Heart left ventricle (tissue), 16 donors: ENCODE data around the gene BRSK2. TPM values are rescaled to one million over a fixed set of nuclear protein-coding genes. Genes with fewer than 3 reads are reported as not detected.

Experiments used
- ATAC-seq, 4 donors: fragments of 200-7000 bp; cut with Tn5 transposase; one replicate each; pipeline ENCODE4 v1.9.1; 2020 to 2022; ENCODE audit warnings: moderate library complexity in 4 of 4, mild to moderate bottlenecking in 3 of 4, moderate number of reproducible peaks in 1 of 4
- DNase-seq, 5 donors: peaks; one replicate each; pipeline ENCODE4 v3.0.0-alpha.2; 2020
- H3K27ac ChIP-seq, 12 donors: fragments of 200-600 bp; sonication (generic) in 4 of 12; one replicate each; pipeline versions ENCODE4 v1.5.0 to v1.8.0; 2016 to 2022; ENCODE audit warnings: mild to moderate bottlenecking in 2 of 12
- H3K27me3 ChIP-seq, 9 donors: fragments of 200-600 bp; sonication (generic) in 2 of 9; one replicate each; pipeline versions ENCODE4 v1.5.1 to v1.8.0; 2016 to 2022; ENCODE audit warnings: mild to moderate bottlenecking in 3 of 9
- H3K36me3 ChIP-seq, 9 donors: fragments of 200-600 bp; sonication (generic) in 2 of 9; one replicate each; pipeline versions ENCODE4 v1.5.0 to v1.8.0; 2018 to 2022; ENCODE audit warnings: mild to moderate bottlenecking in 2 of 9
- H3K4me1 ChIP-seq, 12 donors: fragments of 200-600 bp; sonication (generic) in 4 of 12; one replicate each; pipeline versions ENCODE4 v1.5.0 to v1.8.0; 2016 to 2022; ENCODE audit warnings: mild to moderate bottlenecking in 3 of 12
- H3K4me3 ChIP-seq, 12 donors: fragments of 200-600 bp; sonication (generic) in 4 of 12; one replicate each; pipeline versions ENCODE4 v1.5.0 to v1.8.0; 2017 to 2022; ENCODE audit warnings: mild to moderate bottlenecking in 9 of 12, moderate library complexity in 4 of 12
- H3K9me3 ChIP-seq, 12 donors: fragments of 200-600 bp; sonication (generic) in 4 of 12; one replicate each; pipeline versions ENCODE4 v1.5.0 to v1.8.0; 2016 to 2022; ENCODE audit warnings: mild to moderate bottlenecking in 1 of 12
- POLR2A ChIP-seq, 2 donors: fragments of 450-650 bp; IDR thresholded peaks; one replicate each; pipeline ENCODE4 v1.6.1; 2017; ENCODE audit warnings: antibody characterized with exemption in 2 of 2, mild to moderate bottlenecking in 2 of 2, moderate library complexity in 2 of 2
- WGBS, 4 donors: extraction: QIAGEN DNeasy Blood & Tissue Kit in 2 of 4; methylation state at CpG; one replicate each; pipeline versions ENCODE4 v1.1.5 to v1.1.7; 2013 to 2018; 5-methylcytosine and 5-hydroxymethylcytosine counted together
- intact Hi-C, 10 donors: fragments of 100-400 bp; cut with DNase I; formaldehyde crosslinking; loops; one replicate each; pipeline versions ENCODE4 v1.11.1 to v1.14.2; 2022
- polyA plus RNA-seq, 2 donors: library from polyadenylated mRNA; stranded (reverse); fragments of 200-250 nt; gene quantifications; one replicate each; pipeline ENCODE4 v1.2.3, GENCODE V29; 2013
- total RNA-seq, 9 donors: library from RNA; depleted of rRNA in 2 of 9; stranded (reverse); fragments of >200 nt in 2 of 9; fragmentation: NEBNext Ultra II Directional in 3 of 9; extraction: Animal tissue kit (Norgen Biotek cat#: 25700) in 3 of 9; gene quantifications; one replicate each; pipeline versions ENCODE4 v1.1.0 to v1.2.4, GENCODE V29; 2016 to 2023
- TF ChIP-seq, protein P1 (sequence below), 12 donors: fragments of 200-600 bp; sonication (generic) in 4 of 12; IDR thresholded peaks; one replicate each; pipeline versions ENCODE4 v1.5.0 to v1.8.0; 2018 to 2022; ENCODE audit warnings: antibody characterized with exemption in 12 of 12, mild to moderate bottlenecking in 5 of 12
- donor health status: ischemic (EF 13 %, LVEDD 7.1; RV severe dilation, severe dysfunction).
- donor health status: healthy with polysubstance abuse.
- donor health status: DM: no; HTN: yes; CAD: no.
- donor health status: DM: no; HTN: no; CAD: no.
- donor health status: ischemic (EF 25% LVEDD 6.9; RV normal size, moderate dysfunction).
- donor health status: ischemic (EF 25% LVEDD 5.7; RV mildly dilated, moderate dysfunction).
- donor health status: healthy.
- donor health status: DM: yes; HTN: yes; CAD: no.
- donor health status: ischemic (EF 35%, LVEDD 5.7; RV mildly dilated, moderate dysfunction).
- donor health status: nonischemic (EF 11% LVEDD 7.7; RV severe dilation, severe dysfunction).
- donor health status: DM: yes; HTN: yes; CAD: no.
- donor health status: PGD.
- donor health status: ischemic (EF 29% LVEDD 5.4; RV normal size, mild dysfunction).
- donor health status: nonischemic (EF 23%, LVEDD 6.1; RV moderate dilation, normal function).

BRSK2 gene
- total and polyA plus RNA-seq, 11 donors, result 0.16 to 1.3 (median 0.61) TPM; not detected in 1

- Histone ChIP-seq H3K36me3 (peaks cover 0 to 30% (median 26%) of the 10 kb centered on the region in 9 donors), H3K27me3 (no peaks in the 10 kb centered on the region), H3K27ac (peak overlapping the region in 10 of 12 donors; percentile 1 to 92 (median 19)), H3K9me3 (no peaks in the 10 kb centered on the region), H3K4me3 (no peak overlapping the region), H3K4me1 (peaks cover 15 to 85% (median 60%) of the 10 kb centered on the region in 12 donors)
- 56 to 73% (median 67%) methylated on average over 16 to 32 of the region's 32 CpGs for WGBS, 4 donors
- ATAC-seq (peak in 3 of 4 donors; percentile 13 to 32 (median 21)), DNase-seq (peak in 3 of 5 donors; percentile 29 to 57 (median 38))
- intact Hi-C loops, result no loop called here
- TF ChIP-seq POLR2A (IDR thresholded peaks at IDR 0.05), result no peak
- TF ChIP-seq, protein P1, sequence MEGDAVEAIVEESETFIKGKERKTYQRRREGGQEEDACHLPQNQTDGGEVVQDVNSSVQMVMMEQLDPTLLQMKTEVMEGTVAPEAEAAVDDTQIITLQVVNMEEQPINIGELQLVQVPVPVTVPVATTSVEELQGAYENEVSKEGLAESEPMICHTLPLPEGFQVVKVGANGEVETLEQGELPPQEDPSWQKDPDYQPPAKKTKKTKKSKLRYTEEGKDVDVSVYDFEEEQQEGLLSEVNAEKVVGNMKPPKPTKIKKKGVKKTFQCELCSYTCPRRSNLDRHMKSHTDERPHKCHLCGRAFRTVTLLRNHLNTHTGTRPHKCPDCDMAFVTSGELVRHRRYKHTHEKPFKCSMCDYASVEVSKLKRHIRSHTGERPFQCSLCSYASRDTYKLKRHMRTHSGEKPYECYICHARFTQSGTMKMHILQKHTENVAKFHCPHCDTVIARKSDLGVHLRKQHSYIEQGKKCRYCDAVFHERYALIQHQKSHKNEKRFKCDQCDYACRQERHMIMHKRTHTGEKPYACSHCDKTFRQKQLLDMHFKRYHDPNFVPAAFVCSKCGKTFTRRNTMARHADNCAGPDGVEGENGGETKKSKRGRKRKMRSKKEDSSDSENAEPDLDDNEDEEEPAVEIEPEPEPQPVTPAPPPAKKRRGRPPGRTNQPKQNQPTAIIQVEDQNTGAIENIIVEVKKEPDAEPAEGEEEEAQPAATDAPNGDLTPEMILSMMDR (IDR thresholded peaks at IDR 0.05), result peak in 1 of 12 donors; percentile 17
Measured at GRCh38 chr11:1482581-1483444, 93.1 kb downstream of the BRSK2 start.

DNA sequence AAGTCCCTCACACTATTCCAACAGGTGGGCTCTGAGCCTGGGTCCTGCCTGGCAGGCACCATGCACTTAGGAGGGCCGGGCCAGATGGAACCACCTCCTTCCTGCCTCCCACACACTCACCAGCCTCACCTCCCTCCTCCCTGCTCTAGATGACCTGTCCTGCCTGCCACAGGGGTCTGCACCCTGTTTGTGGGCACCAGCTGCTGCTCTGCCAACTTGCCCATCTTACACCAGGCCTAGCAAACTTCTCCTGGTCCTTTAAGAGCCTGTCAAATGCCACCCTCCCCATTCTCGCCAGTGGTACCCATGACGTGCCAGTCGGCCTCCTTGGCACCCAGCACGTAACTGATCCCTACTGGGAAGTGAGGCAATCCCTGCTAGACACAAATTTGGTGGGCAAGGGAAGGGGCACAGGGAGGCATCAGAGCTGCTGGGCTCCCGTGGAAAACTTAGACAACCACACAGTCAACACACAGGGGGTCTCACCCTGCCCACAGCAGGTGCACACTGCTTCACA is 93.8 kb downstream of the BRSK2 start:
- Histone ChIP-seq H3K4me1 (peaks cover 19 to 92% (median 65%) of the 10 kb centered on the region in 12 donors), H3K36me3 (peaks cover 0 to 23% (median 21%) of the 10 kb centered on the region in 9 donors), H3K27me3 (no peaks in the 10 kb centered on the region), H3K4me3 (no peak overlapping the region), H3K9me3 (no peaks in the 10 kb centered on the region), H3K27ac (peak overlapping the region in 6 of 12 donors; percentile 12 to 92 (median 31))
- ATAC-seq, result peak in 1 of 4 donors; percentile 11
- intact Hi-C loops, result no loop called here
- WGBS, 4 donors, result 46 to 83% (median 51%) methylated on average over 4 to 6 of the region's 6 CpGs
- peak in 2 of 5 donors; percentile 22 to 33 for DNase-seq
- TF ChIP-seq, protein P1 (IDR thresholded peaks at IDR 0.05), result no peak
- no peak for TF ChIP-seq POLR2A (IDR thresholded peaks at IDR 0.05)

- ATAC-seq (no peak), DNase-seq (peak in 1 of 5 donors; percentile 14)
- intact Hi-C loops, result no loop called here
- peak overlapping the region in 2 of 12 donors; percentile 12 to 92 for H3K27ac ChIP-seq
- WGBS, 4 donors, result 89 to 96% (median 91%) methylated on average over 7 to 17 of the region's 17 CpGs
- peaks cover 19 to 90% (median 68%) of the 10 kb centered on the region in 12 donors for H3K4me1 ChIP-seq
- H3K27me3 ChIP-seq, result no peaks in the 10 kb centered on the region
- H3K36me3 ChIP-seq, result peaks cover 0 to 16% (median 15%) of the 10 kb centered on the region in 9 donors
- TF ChIP-seq, protein P1 (IDR thresholded peaks at IDR 0.05), result no peak
- no peak for TF ChIP-seq POLR2A (IDR thresholded peaks at IDR 0.05)
- H3K4me3 ChIP-seq, result no peak overlapping the region
- no peaks in the 10 kb centered on the region for H3K9me3 ChIP-seq
Measured at GRCh38 chr11:1484061-1484671, 94.4 kb downstream of the BRSK2 start.
